Mucosa of descending colon (tissue), 3 donors: ENCODE measurements around the gene MORN3. TPM values are rescaled to one million over a fixed set of nuclear protein-coding genes. Genes with fewer than 3 reads are reported as not detected.
"Not testable (repeated sequence)": the region's sequence is repeated elsewhere in the genome, so short reads cannot be mapped to it uniquely, and the experiment has no call there.

ENCODE experiments used
- ATAC-seq: fragments of 200-7000 bp; cut with Tn5 transposase; one replicate; pipeline ENCODE4 v1.9.1; 2020; ENCODE audit warnings: mild to moderate bottlenecking, moderate library complexity
- DNase-seq, 3 donors: peaks; one replicate each; pipeline ENCODE4 v3.0.0-alpha.2; 2020
- H3K36me3 ChIP-seq: fragments of 200-600 bp; one replicate; pipeline ENCODE4 v1.8.0; 2021; ENCODE audit warnings: low read depth, mild to moderate bottlenecking
- H3K4me1 ChIP-seq: fragments of 200-600 bp; one replicate; pipeline ENCODE4 v1.8.0; 2021; ENCODE audit warnings: low read depth, mild to moderate bottlenecking
- H3K4me3 ChIP-seq: fragments of 200-600 bp; one replicate; pipeline ENCODE4 v1.8.0; 2021; ENCODE audit warnings: mild to moderate bottlenecking
- H3K9me3 ChIP-seq: fragments of 200-600 bp; one replicate; pipeline ENCODE4 v1.8.0; 2021; ENCODE audit warnings: mild to moderate bottlenecking
- intact Hi-C, 2 donors: fragments of 100-400 bp; cut with DNase I in 1 of 2; cut with micrococcal nuclease in 1 of 2; formaldehyde crosslinking; loops; one replicate each; pipeline versions ENCODE4 v1.11.0 to v1.11.1; 2022; cut with DNase I, micrococcal nuclease
- total RNA-seq, 3 donors: library from RNA; stranded (reverse); fragmentation: NEBNext Ultra II Directional in 2 of 3; extraction: Animal tissue kit (Norgen Biotek cat#: 25700) in 2 of 3; gene quantifications; one replicate each; pipeline versions ENCODE4 v1.2.1 to v1.2.4, GENCODE V29; 2021 to 2023
- TF ChIP-seq, protein P1 (sequence below): fragments of 200-600 bp; IDR thresholded peaks from one replicate; pipeline ENCODE4 v1.8.0; 2022; ENCODE audit warnings: antibody characterized with exemption, mild to moderate bottlenecking
- donor health status: DM: no; HTN: no; CAD: no; lungs with moderate emphysema.
- donor health status: DM: no; HTN: no; CAD: no.
- donor health status: DM: no; HTN: yes; CAD: no.

Gene MORN3
- total RNA-seq, 3 donors from 2014 or later, result 0.17 to 0.35 (median 0.22) TPM

DNA sequence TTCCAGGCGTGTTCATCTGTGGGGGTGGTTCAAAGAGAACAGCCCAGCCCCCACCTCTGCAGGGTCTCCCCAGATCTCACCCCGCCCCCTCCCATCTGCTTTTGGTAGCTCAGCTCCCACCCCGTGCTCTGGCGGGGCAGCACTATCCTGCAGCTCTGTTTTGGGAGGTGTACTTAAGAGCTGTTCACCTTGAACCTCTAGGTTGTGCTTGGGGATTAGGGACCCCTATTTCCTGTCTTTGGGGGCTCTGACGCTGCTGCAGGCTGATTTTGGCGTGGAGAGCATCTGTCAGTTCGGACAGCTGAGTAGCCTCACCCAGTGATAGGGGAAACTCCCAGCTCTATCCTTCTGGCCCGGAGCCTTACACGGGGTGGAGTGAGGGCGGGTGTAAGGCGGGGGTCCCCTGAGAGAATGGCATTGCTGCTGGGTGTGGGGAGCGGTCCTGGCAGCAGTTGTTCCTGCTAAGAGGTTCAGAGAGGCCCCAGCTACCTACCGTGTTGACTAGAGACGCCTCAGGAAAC is 43.9 kb upstream of the MORN3 start:
- peak overlapping the region; percentile 59 for H3K4me3 ChIP-seq
- ATAC-seq, result peak; percentile 7
- DNase-seq, result peak in 2 of 3 donors; percentile 36 to 41
- TF ChIP-seq, protein P1, sequence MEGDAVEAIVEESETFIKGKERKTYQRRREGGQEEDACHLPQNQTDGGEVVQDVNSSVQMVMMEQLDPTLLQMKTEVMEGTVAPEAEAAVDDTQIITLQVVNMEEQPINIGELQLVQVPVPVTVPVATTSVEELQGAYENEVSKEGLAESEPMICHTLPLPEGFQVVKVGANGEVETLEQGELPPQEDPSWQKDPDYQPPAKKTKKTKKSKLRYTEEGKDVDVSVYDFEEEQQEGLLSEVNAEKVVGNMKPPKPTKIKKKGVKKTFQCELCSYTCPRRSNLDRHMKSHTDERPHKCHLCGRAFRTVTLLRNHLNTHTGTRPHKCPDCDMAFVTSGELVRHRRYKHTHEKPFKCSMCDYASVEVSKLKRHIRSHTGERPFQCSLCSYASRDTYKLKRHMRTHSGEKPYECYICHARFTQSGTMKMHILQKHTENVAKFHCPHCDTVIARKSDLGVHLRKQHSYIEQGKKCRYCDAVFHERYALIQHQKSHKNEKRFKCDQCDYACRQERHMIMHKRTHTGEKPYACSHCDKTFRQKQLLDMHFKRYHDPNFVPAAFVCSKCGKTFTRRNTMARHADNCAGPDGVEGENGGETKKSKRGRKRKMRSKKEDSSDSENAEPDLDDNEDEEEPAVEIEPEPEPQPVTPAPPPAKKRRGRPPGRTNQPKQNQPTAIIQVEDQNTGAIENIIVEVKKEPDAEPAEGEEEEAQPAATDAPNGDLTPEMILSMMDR, result no peak
- H3K9me3 ChIP-seq, result no peaks in the 10 kb centered on the region
- no peaks in the 10 kb centered on the region for H3K36me3 ChIP-seq
- H3K4me1 ChIP-seq, result peaks cover 7% of the 10 kb centered on the region
- intact Hi-C loops, result no loop called here

DNA sequence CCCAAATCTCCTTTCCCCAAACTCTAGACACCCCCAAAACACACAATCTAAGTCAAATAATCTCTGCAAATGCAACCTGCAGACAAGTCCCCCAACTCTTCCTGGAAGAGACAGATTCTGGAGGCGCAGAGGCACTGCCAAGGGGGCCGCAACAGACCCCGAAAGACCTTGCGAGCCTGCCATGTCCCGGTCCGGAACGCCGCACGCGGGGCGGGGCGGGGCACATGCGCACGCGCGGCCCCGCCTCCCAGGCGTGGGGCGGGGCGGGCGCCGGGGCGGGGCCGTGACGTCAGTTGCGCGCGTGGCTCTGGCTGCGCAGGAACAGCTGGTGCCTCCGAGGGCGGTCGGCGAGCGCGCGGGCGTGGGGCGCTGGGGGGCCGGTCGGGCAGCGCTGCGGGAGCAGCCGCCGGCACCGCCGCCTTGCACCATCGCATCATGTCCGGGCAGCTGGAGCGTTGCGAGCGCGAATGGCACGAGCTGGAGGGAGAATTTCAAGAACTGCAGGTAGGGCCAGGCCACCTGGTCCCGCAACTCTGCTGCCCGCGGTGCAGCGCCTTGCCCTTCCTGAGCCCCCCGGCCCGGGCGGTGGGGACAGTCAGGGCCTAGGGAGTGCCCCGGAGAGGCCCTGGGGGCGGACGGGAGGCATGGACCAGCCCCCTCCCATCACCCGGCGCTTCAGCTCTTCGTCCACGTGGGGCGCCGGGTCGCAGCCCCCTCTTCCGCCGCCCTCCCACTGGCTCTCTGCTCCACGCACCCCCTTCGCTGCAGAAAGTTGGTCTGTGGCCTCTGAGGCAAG is 43.2 kb upstream of the MORN3 start, which contains the start of gene TMEM120B:
TMEM120B (plus strand) TSS at position 292 of the 796 bp plus-strand sequence; CDS start at position 436, 144 bp downstream.
- TF ChIP-seq, protein P1, result no peak
- DNase-seq, result peak; percentile 87 to 91 (median 89)
- Histone ChIP-seq H3K4me3 (peak within 1 kb of the TSS; percentile 59), H3K9me3 (no peaks in the 10 kb centered on the region), H3K36me3 (no peaks in the 10 kb centered on the region), H3K4me1 (peaks cover 7% of the 10 kb centered on the region)
- intact Hi-C loops, result no loop called here
- peak; percentile 98 for ATAC-seq

DNA sequence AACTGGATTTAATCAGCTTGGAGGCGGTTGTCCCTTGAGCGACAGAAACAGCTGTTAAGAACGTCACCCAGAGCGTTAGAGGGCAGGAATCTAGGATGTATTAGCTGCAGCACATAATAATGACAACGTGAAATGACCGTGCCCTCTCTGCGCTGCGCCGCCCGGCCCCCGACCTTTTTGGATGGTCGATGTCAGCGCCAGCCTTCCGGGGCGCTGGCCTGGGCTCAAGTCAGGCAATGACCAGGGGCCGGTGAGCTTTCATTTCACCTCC is 42.7 kb upstream of the MORN3 start:
- TF ChIP-seq, protein P1, result no peak
- ATAC-seq (peak; percentile 68), DNase-seq (peak in 1 of 3 donors; percentile 58)
- H3K4me1 ChIP-seq, result peaks cover 7% of the 10 kb centered on the region
- intact Hi-C loops, result no loop called here
- H3K4me3 ChIP-seq, result peak overlapping the region; percentile 59
- no peaks in the 10 kb centered on the region for H3K9me3 ChIP-seq
- H3K36me3 ChIP-seq, result no peaks in the 10 kb centered on the region

DNA sequence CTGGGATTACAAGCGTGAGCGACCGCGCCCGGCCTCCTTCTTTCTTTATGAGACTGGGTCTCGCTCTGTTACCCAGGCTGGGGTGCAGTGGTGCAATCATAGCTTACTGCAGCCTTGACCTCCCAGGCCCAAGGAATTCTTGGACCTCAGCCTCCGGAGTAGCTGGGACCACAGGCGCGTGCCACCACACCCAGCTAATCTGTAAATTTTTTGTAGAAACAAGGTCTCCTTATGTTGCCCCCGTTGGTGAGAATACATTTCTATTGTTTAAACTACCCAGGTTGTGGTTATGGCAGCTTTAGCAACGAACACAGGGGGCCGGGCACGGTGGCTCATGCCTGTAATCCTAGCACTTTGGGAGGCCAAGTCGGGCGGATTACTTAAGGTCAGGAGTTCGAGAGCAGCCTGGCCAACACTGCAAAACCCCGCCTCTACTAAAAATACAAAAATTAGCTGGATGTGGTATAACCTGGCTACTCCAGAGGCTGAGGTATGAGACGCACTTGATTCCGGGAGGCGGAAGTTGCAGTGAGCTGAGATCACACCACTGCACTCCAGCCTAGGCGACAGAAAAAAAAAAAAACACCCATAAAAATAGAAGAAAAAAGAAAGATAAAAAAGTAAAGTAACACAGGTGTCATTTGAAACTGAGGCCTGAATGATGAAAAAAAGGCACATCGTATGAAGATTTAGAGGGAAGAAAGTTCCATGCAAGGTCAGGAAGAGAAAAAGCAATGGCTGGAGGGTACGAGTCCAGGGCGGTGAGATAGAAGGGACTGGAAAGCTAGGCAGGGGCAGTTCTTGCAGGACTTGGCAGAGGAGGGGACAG is 42.1 kb upstream of the MORN3 start:
- TF ChIP-seq, protein P1, result no peak
- ATAC-seq, result peak; percentile 59
- DNase-seq, result peak in 2 of 3 donors; percentile 31 to 42
- H3K4me1 ChIP-seq, result peaks cover 7% of the 10 kb centered on the region
- no peaks in the 10 kb centered on the region for H3K9me3 ChIP-seq
- H3K4me3 ChIP-seq, result peak overlapping the region; percentile 59
- intact Hi-C loops, result no loop called here
- H3K36me3 ChIP-seq, result no peaks in the 10 kb centered on the region

DNA sequence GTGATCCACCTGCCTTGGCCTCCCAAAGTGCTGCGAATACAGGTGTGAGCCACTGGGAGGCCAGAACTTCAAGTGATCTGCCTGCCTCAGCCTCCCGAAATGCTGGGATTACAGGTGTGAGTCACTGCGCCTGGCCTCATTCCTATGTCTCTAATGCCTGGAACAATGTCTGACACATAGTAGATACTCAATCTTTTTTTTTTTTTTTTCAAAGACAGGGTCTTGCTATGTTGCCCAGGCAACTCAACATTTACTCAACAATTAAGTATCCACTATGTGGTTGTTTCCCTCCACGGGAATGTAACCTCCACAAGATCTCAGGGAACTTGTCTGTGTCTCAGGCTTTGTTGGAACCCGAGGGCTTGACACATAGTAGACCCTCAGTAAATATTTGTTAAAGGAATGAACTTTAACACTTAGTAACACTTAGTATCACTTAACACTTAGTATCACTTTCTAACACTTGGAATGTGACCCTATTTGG is 40.1 kb upstream of the MORN3 start:
- Histone ChIP-seq H3K4me3 (no peak overlapping the region), H3K9me3 (no peaks in the 10 kb centered on the region), H3K36me3 (no peaks in the 10 kb centered on the region), H3K4me1 (peaks cover 7% of the 10 kb centered on the region)
- intact Hi-C loops, result no loop called here
- TF ChIP-seq, protein P1, result no peak
- DNase-seq (no peak), ATAC-seq (no peak)

DNA sequence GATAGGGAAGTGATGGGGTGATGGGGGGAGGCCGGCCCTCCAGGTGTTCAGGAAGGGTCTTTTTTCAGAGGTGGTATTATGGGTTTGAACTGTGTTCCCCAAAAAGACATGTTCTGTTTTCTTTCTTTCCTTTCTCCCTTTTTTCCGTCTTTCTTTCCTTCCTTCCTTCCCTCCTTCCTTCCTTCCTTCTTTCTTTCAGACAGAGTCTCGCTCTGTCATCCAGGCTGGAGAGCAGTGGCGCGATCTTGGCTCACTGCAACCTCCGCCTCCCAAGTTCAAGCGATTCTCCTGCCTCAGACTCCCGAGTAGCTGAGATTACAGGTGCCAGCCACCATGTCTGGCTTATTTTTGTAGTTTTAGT is 39.6 kb upstream of the MORN3 start:
- H3K4me3 ChIP-seq, H3K4me1 ChIP-seq, ATAC-seq, H3K36me3 ChIP-seq, DNase-seq, H3K9me3 ChIP-seq, intact Hi-C loops: not testable (repeated sequence)
